Neural cell (in vitro differentiated cells): ENCODE results near the gene TRPV5. TPM values are rescaled to one million over a fixed set of nuclear protein-coding genes. Genes with fewer than 3 reads are reported as not detected.

ENCODE experiments used
- H2AFZ ChIP-seq: fragments of 200-600, 300-800 bp; sonication (generic), shearing (Covaris generic); 2 replicates; pipeline ENCODE4 v1.6.0; 2014; ENCODE audit warnings: low read depth, mild to moderate bottlenecking, antibody characterized with exemption, low read length, moderate library complexity
- H3F3A ChIP-seq: fragments of 200-600 bp; shearing (Covaris generic); 2 replicates; pipeline ENCODE4 v1.6.1; 2016; ENCODE audit warnings: mild to moderate bottlenecking, moderate library complexity, mixed read lengths, antibody characterized with exemption, low read length; ENCODE audit not compliant: insufficient read depth, poor library complexity, severe bottlenecking
- H3K27ac ChIP-seq: fragments of 200-600, 300-800 bp; sonication (generic), shearing (Covaris generic); 2 replicates; pipeline ENCODE4 v1.5.1; 2014; ENCODE audit warnings: mild to moderate bottlenecking, low read length, moderate library complexity
- H3K27me3 ChIP-seq: fragments of 300-800, 200-600 bp; sonication (generic), shearing (Covaris generic); 2 replicates; pipeline ENCODE4 v1.6.0; 2014; ENCODE audit warnings: mild to moderate bottlenecking, low read depth, low read length, moderate library complexity; ENCODE audit not compliant: insufficient read depth
- H3K36me3 ChIP-seq: fragments of 300-800, 200-600 bp; sonication (generic), shearing (Covaris generic); 2 replicates; pipeline ENCODE4 v1.5.1; 2014; ENCODE audit warnings: mild to moderate bottlenecking, antibody characterized with exemption, low read length, moderate library complexity; ENCODE audit not compliant: insufficient read depth
- H3K4me2 ChIP-seq: fragments of 300-800, 200-600 bp; sonication (generic), shearing (Covaris generic); 2 replicates; pipeline ENCODE4 v1.6.0; 2014; ENCODE audit warnings: mild to moderate bottlenecking, low read length
- H3K4me3 ChIP-seq: fragments of 300-800, 200-600 bp; sonication (generic), shearing (Covaris generic); 2 replicates; pipeline ENCODE4 v1.5.1; 2014; ENCODE audit warnings: mild to moderate bottlenecking, low read length, moderate library complexity
- H3K79me2 ChIP-seq: fragments of 200-600 bp; shearing (Covaris generic); replicated peaks from 2 replicates; pipeline ENCODE4 v1.6.0; 2014; ENCODE audit warnings: mild to moderate bottlenecking, low read length, moderate library complexity; ENCODE audit not compliant: insufficient read depth
- H3K9ac ChIP-seq: fragments of 300-800, 200-600 bp; sonication (generic), shearing (Covaris generic); 2 replicates; pipeline ENCODE4 v1.6.1; 2016; ENCODE audit warnings: mild to moderate bottlenecking, low read length, mixed read lengths
- H3K9me2 ChIP-seq: fragments of 200-600 bp; shearing (Covaris generic); 2 replicates; pipeline ENCODE4 v1.6.1; 2016; ENCODE audit warnings: mild to moderate bottlenecking, low read length, mixed read lengths; ENCODE audit not compliant: insufficient read depth
- H3K9me3 ChIP-seq: fragments of 200-600, 300-800 bp; sonication (generic), shearing (Covaris generic); 2 replicates; pipeline ENCODE4 v1.6.1; 2016; ENCODE audit warnings: mild to moderate bottlenecking, mixed run types, low read length, moderate library complexity, mixed read lengths
- H4K20me1 ChIP-seq: fragments of 200-600 bp; shearing (Covaris generic); 2 replicates; pipeline ENCODE4 v1.6.1; 2016; ENCODE audit warnings: mild to moderate bottlenecking, mixed run types; ENCODE audit not compliant: insufficient read depth
- EP300 ChIP-seq: fragments of 450-650 bp; conservative IDR thresholded peaks from 2 replicates; pipeline ENCODE4 v1.6.1; 2014; ENCODE audit warnings: antibody characterized with exemption, mild to moderate bottlenecking, moderate library complexity; ENCODE audit not compliant: poor library complexity, severe bottlenecking
- EZH2 ChIP-seq: fragments of 200-600, 300-800 bp; shearing (Covaris generic), sonication (generic); IDR thresholded peaks from 2 replicates; pipeline ENCODE4 v1.6.1; 2014; ENCODE audit warnings: antibody characterized with exemption, low read length, borderline replicate concordance, mild to moderate bottlenecking; ENCODE audit not compliant: insufficient read depth, poor library complexity, severe bottlenecking
- MXI1 ChIP-seq: fragments of 450-650 bp; conservative IDR thresholded peaks from 2 replicates; pipeline ENCODE4 v1.6.1; 2014; ENCODE audit warnings: antibody characterized with exemption, mild to moderate bottlenecking; ENCODE audit not compliant: poor library complexity, severe bottlenecking
- POLR2AphosphoS5 ChIP-seq: IDR thresholded peaks from 2 replicates; pipeline ENCODE4 v1.6.1; 2012
- RAD21 ChIP-seq: fragments of 450-650 bp; conservative IDR thresholded peaks from 2 replicates; pipeline ENCODE4 v1.6.1; 2014; ENCODE audit warnings: antibody characterized with exemption, mild to moderate bottlenecking, moderate library complexity
- SMC3 ChIP-seq: fragments of 450-650 bp; conservative IDR thresholded peaks from 2 replicates; pipeline ENCODE4 v1.6.1; 2014; ENCODE audit warnings: antibody characterized with exemption, mild to moderate bottlenecking, moderate library complexity; ENCODE audit not compliant: poor library complexity
- TAF1 ChIP-seq: IDR thresholded peaks from 2 replicates; pipeline ENCODE4 v1.6.1; 2012; ENCODE audit warnings: low read depth
- polyA plus RNA-seq: library from polyadenylated mRNA; depleted of rRNA; stranded (reverse); fragments of >200 nt; gene quantifications from 2 replicates; pipeline ENCODE4 v1.2.3, GENCODE V29; 2014
- TF ChIP-seq, protein P1 (sequence below): IDR thresholded peaks from 2 replicates; pipeline ENCODE4 v1.6.1; 2012; ENCODE audit warnings: borderline replicate concordance
- TF ChIP-seq, protein P2 (sequence below): fragments of 450-650 bp; IDR thresholded peaks from 2 replicates; pipeline ENCODE4 v1.5.1; 2014; ENCODE audit warnings: antibody characterized with exemption, mild to moderate bottlenecking, moderate library complexity; ENCODE audit not compliant: poor library complexity, severe bottlenecking

TRPV5 gene
- polyA plus RNA-seq, 1 donor from 2014 or later = not detected

- no peaks in the 10 kb centered on the region for H3F3A ChIP-seq
- H3K79me2 ChIP-seq = no peaks in the 10 kb centered on the region
- H3K27me3 ChIP-seq = no peaks in the 10 kb centered on the region
- H3K36me3 ChIP-seq = no peaks in the 10 kb centered on the region
- no peak overlapping the region for H3K27ac ChIP-seq
- H4K20me1 ChIP-seq = no peaks in the 10 kb centered on the region
- TF ChIP-seq, protein P1, sequence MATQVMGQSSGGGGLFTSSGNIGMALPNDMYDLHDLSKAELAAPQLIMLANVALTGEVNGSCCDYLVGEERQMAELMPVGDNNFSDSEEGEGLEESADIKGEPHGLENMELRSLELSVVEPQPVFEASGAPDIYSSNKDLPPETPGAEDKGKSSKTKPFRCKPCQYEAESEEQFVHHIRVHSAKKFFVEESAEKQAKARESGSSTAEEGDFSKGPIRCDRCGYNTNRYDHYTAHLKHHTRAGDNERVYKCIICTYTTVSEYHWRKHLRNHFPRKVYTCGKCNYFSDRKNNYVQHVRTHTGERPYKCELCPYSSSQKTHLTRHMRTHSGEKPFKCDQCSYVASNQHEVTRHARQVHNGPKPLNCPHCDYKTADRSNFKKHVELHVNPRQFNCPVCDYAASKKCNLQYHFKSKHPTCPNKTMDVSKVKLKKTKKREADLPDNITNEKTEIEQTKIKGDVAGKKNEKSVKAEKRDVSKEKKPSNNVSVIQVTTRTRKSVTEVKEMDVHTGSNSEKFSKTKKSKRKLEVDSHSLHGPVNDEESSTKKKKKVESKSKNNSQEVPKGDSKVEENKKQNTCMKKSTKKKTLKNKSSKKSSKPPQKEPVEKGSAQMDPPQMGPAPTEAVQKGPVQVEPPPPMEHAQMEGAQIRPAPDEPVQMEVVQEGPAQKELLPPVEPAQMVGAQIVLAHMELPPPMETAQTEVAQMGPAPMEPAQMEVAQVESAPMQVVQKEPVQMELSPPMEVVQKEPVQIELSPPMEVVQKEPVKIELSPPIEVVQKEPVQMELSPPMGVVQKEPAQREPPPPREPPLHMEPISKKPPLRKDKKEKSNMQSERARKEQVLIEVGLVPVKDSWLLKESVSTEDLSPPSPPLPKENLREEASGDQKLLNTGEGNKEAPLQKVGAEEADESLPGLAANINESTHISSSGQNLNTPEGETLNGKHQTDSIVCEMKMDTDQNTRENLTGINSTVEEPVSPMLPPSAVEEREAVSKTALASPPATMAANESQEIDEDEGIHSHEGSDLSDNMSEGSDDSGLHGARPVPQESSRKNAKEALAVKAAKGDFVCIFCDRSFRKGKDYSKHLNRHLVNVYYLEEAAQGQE = no peak
- TF ChIP-seq EP300 (no peak), MXI1 (no peak), SMC3 (no peak), POLR2AphosphoS5 (no peak), RAD21 (no peak), TAF1 (no peak), EZH2 (no peak)
- TF ChIP-seq, protein P2, sequence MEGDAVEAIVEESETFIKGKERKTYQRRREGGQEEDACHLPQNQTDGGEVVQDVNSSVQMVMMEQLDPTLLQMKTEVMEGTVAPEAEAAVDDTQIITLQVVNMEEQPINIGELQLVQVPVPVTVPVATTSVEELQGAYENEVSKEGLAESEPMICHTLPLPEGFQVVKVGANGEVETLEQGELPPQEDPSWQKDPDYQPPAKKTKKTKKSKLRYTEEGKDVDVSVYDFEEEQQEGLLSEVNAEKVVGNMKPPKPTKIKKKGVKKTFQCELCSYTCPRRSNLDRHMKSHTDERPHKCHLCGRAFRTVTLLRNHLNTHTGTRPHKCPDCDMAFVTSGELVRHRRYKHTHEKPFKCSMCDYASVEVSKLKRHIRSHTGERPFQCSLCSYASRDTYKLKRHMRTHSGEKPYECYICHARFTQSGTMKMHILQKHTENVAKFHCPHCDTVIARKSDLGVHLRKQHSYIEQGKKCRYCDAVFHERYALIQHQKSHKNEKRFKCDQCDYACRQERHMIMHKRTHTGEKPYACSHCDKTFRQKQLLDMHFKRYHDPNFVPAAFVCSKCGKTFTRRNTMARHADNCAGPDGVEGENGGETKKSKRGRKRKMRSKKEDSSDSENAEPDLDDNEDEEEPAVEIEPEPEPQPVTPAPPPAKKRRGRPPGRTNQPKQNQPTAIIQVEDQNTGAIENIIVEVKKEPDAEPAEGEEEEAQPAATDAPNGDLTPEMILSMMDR = no peak
- no peak overlapping the region for H3K4me2 ChIP-seq
- no peaks in the 10 kb centered on the region for H3K9me3 ChIP-seq
- H3K4me3 ChIP-seq = no peak overlapping the region
- H3K9ac ChIP-seq = no peak overlapping the region
- H2AFZ ChIP-seq = no peak overlapping the region
- no peaks in the 10 kb centered on the region for H3K9me2 ChIP-seq
Observed at GRCh38 chr7:142917447-142917846, 16.1 kb downstream of the TRPV5 start.

GRCh38 chr7:142916508-142916907, 17.0 kb downstream of the TRPV5 start:
- no peaks in the 10 kb centered on the region for H4K20me1 ChIP-seq
- H3K36me3 ChIP-seq = no peaks in the 10 kb centered on the region
- no peaks in the 10 kb centered on the region for H3K9me2 ChIP-seq
- no peak overlapping the region for H3K9ac ChIP-seq
- no peaks in the 10 kb centered on the region for H3K79me2 ChIP-seq
- H3K27ac ChIP-seq = no peak overlapping the region
- H3K4me2 ChIP-seq = no peak overlapping the region
- H3F3A ChIP-seq = no peaks in the 10 kb centered on the region
- H3K4me3 ChIP-seq = no peak overlapping the region
- H2AFZ ChIP-seq = no peak overlapping the region
- H3K9me3 ChIP-seq = no peaks in the 10 kb centered on the region
- TF ChIP-seq RAD21 (no peak), SMC3 (no peak), EP300 (no peak), TAF1 (no peak), MXI1 (no peak), EZH2 (no peak), POLR2AphosphoS5 (no peak)
- TF ChIP-seq, protein P1 = no peak
- TF ChIP-seq, protein P2 = no peak
- H3K27me3 ChIP-seq = no peaks in the 10 kb centered on the region
